GM21528 (cell line): ENCODE results near the gene ABTB2.
"Not testable (repeated sequence)": the region's sequence is repeated elsewhere in the genome, so short reads cannot be mapped to it uniquely, and the experiment has no call there.

Experiments used
- ATAC-seq: cut with Tn5 transposase; IDR thresholded peaks from one replicate; pipeline ENCODE4 v1.9.1; 2021; ENCODE audit warnings: mild to moderate bottlenecking, moderate library complexity; ENCODE audit not compliant: unreplicated experiment, low FRiP score

The ABTB2 gene

DNA sequence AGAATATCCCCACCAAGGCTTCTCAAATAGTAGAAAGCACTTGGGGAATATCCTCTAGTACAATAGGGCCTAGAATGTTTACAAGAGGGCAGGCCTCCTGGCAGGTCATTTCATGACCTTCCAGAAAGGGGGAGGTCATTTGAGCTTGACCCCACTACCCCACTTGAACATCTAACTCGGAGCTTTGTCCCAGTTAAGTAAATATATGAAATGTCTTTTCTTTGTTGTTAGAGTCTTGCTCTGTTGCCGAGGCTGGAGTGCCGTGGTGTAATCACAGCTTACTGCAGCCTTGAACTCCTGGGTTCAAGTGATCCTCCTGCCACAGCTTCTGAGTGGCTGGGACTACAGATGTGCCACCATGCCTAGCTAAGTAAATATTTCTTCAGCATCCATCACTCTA lies 108.4 kb downstream of the ABTB2 start:
- no peak for ATAC-seq

DNA sequence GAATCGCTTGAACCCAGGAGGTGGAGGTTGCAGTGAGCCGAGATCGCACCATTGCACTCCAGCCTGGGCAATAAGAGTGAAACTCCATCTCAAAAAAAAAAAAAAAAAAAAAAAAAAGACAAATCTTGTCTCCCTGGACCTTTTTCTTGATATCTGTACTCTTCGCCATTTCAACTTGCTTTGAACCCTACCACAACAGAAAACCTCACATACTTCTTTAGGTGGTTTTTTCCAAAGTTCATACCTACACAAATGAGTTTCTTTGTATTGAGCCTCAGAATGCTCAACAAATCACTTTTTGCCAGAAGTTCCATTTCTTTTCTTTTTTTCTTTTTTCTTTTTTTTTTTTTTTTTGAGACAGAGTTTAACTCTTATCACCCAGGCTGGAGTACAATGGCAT lies 111.3 kb downstream of the ABTB2 start:
- ATAC-seq, result not testable (repeated sequence)

GRCh38 chr11:34245041-34245440 lies 112.8 kb downstream of the ABTB2 start:
- no peak for ATAC-seq

- ATAC-seq, result peak; percentile 54
Observed at GRCh38 chr11:34243600-34244464, 114.0 kb downstream of the ABTB2 start.

- peak; percentile 31 for ATAC-seq
Observed at GRCh38 chr11:34242037-34242625, 115.7 kb downstream of the ABTB2 start.

GRCh38 chr11:34240150-34240494 lies 117.7 kb downstream of the ABTB2 start:
- ATAC-seq, result no peak

DNA sequence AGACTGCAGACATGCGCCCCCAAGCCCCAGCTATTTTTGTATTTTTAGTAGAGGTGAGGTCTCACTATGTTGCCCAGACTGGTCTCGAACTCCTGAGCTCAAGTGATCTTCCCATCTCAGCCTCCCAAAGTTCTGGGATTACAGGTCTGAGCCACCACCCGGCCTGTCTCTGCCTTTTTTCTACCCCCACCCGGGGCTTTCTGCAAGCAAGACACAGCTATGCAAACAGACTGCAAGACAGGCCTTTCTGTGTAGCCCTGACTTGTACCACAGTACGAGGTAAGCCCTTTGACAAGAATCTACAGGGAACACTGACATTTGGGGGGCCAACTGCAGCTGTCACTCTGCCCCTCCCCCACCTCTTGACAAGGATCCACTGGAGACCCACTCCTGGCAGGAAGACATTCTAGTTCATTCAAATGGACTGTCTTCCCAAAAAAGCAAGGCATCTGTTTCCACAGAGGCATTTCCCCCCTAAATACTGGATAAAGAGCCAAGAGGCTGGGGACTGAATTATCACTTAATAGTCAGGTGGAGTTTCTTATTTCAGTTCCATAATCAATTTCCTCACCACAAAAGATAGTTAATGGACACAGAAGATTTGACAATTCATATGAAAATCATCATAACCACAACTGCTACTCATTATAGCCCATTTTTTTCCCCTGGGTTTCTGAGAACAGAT lies 118.2 kb downstream of the ABTB2 start:
- ATAC-seq, result no peak

DNA sequence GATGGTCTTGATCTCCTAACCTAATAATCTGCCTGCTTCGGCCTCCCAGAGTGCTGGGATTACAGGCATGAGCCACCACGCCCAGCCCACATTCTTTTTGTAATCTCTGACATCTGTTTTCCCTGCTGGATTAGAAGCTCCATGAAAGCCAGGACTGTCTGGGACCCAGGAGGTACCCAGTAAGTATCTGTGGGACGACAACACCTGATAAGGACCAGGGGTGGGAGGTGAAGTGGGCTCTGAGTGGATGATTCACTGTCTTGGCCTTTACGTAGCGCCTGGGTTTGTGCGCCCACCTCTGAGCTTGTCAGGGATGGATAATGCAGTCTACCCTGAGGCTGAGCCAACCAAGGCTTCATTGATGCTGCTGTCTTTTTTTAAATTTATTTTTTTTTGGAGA lies 118.8 kb downstream of the ABTB2 start:
- no peak for ATAC-seq

DNA sequence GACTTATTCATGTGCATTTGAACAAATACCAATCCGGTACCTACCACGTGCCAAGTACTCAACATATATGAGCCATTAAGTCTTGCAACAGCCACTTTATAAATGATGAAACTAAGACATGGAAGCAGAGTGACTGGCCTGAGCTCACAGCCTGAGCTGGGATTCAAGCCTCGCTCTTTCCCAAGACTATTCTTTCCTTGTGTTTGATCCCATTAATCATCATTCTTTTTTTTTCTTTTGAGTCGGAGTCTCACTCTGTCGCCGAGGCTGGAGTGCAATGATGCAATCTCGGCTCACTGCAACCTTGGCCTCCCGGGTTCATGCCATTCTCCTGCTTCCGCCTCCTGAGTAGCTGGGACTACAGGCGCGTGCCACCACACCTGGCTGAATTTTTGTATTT lies 119.3 kb downstream of the ABTB2 start:
- no peak for ATAC-seq

DNA sequence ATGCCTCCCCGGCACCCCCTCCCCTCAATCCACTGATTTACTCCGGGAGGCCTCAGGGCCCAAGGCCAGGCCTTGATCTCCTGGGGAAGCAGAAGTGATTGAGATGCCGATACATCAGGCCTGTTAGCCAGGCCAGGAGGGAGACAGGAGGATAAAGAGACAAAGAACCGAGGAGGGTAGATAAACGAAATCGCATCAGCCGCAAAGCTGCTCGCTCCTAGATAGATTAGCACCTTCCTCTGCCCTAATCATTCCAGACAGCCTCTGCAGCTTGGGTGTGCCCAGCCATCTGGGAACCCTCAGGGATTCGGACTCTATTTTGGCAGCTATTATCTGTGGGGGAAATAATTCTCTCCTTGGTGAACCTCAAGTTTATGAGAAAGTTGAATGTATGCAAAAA lies 121.2 kb downstream of the ABTB2 start:
- ATAC-seq, result no peak

DNA sequence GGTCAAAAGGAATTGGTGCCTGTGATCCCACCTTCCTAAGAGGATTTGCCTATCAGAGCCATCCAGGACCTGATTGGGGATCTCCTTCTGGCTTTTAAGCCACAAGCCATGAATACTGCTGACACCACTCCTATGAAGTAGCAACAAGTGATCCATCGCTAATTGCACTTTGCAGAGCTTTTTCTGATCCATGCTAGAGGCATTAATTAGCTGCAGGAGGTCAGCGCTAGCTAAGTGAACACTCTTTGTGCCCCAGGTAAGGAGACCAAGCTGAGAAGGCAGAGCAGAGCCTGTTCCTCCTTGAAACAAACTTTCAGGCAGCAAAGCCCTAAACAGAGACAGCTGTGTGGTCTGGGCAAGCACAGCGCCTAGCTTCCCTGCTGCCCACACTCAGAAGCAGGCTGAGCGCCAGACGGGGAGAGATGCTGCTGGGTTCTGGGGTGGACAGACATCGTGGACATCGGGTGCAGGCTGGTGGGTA lies 122.2 kb downstream of the ABTB2 start:
- no peak for ATAC-seq

GRCh38 chr11:34235189-34235588 lies 122.6 kb downstream of the ABTB2 start:
- ATAC-seq, result no peak

- peak; percentile 81 for ATAC-seq
Observed at GRCh38 chr11:34234086-34234740, 123.6 kb downstream of the ABTB2 start.

DNA sequence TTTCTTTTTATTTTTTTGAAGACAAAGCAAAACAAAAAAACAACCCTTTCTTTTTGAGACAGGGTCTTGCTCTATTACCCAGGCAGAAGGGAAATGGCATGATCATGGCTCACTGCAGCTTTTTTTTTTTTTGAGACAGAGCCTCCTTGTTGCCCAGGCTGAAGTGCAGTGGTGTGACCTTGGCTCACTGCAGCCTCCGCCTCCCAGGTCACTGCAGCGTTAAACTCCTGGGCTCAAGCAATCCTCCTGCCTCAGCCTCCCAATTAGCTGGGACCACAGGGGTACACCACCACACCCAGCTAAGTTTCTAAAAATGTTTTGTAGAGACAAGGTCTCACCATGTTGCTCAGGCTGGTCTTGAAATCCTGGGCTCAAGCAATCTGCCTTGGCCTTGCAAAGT lies 124.6 kb downstream of the ABTB2 start:
- ATAC-seq, result no peak

- no peak for ATAC-seq
Observed at GRCh38 chr11:34232807-34233206, 125.0 kb downstream of the ABTB2 start.

DNA sequence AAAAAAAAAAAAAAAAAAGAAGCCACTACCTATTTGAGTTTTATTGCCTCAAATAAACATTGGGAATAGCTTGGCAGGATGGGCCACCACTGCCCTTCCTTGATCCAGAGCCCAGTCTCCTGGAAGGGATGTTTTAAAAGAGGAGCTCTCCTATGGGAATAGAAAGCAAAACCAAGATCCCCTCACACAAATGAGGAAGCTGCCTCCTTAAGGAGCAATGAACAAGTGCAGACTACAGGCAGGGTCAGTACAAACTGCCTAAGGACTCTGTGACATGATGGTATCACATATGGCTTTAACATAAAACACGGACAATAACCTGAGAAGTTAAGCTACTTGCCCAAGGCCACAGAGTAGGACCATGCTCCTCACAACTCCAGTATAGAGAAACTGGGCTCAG lies 131.6 kb downstream of the ABTB2 start:
- ATAC-seq, result no peak

GRCh38 chr11:34225091-34225490 lies 132.7 kb downstream of the ABTB2 start:
- ATAC-seq, result no peak

- no peak for ATAC-seq
Observed at GRCh38 chr11:34224434-34224966, 133.3 kb downstream of the ABTB2 start.

GRCh38 chr11:34223907-34224306 lies 133.9 kb downstream of the ABTB2 start:
- ATAC-seq, result no peak

- no peak for ATAC-seq
Observed at GRCh38 chr11:34223021-34223813, 134.6 kb downstream of the ABTB2 start.
